Mucosa of descending colon (tissue), 3 donors: ENCODE data around the gene HSPD1. TPM values are rescaled to one million over a fixed set of nuclear protein-coding genes. Genes with fewer than 3 reads are reported as not detected.
"Not testable (repeated sequence)": the region's sequence is repeated elsewhere in the genome, so short reads cannot be mapped to it uniquely, and the experiment has no call there.

Source experiments
- ATAC-seq: fragments of 200-7000 bp; cut with Tn5 transposase; one replicate; pipeline ENCODE4 v1.9.1; 2020; ENCODE audit warnings: mild to moderate bottlenecking, moderate library complexity
- DNase-seq, 3 donors: peaks; one replicate each; pipeline ENCODE4 v3.0.0-alpha.2; 2020
- H3K36me3 ChIP-seq: fragments of 200-600 bp; one replicate; pipeline ENCODE4 v1.8.0; 2021; ENCODE audit warnings: low read depth, mild to moderate bottlenecking
- H3K4me1 ChIP-seq: fragments of 200-600 bp; one replicate; pipeline ENCODE4 v1.8.0; 2021; ENCODE audit warnings: low read depth, mild to moderate bottlenecking
- H3K4me3 ChIP-seq: fragments of 200-600 bp; one replicate; pipeline ENCODE4 v1.8.0; 2021; ENCODE audit warnings: mild to moderate bottlenecking
- H3K9me3 ChIP-seq: fragments of 200-600 bp; one replicate; pipeline ENCODE4 v1.8.0; 2021; ENCODE audit warnings: mild to moderate bottlenecking
- CTCF ChIP-seq: fragments of 200-600 bp; IDR thresholded peaks from one replicate; pipeline ENCODE4 v1.8.0; 2022; ENCODE audit warnings: antibody characterized with exemption, mild to moderate bottlenecking
- intact Hi-C, 2 donors: fragments of 100-400 bp; cut with DNase I in 1 of 2; cut with micrococcal nuclease in 1 of 2; formaldehyde crosslinking; loops; one replicate each; pipeline versions ENCODE4 v1.11.0 to v1.11.1; 2022; cut with DNase I, micrococcal nuclease
- total RNA-seq, 3 donors: library from RNA; stranded (reverse); fragmentation: NEBNext Ultra II Directional in 2 of 3; extraction: Animal tissue kit (Norgen Biotek cat#: 25700) in 2 of 3; gene quantifications; one replicate each; pipeline versions ENCODE4 v1.2.1 to v1.2.4, GENCODE V29; 2021 to 2023
- donor health status: DM: no; HTN: no; CAD: no; lungs with moderate emphysema.
- donor health status: DM: no; HTN: no; CAD: no.
- donor health status: DM: no; HTN: yes; CAD: no.

Gene HSPD1
- total RNA-seq, 3 donors from 2014 or later: 162 to 219 (median 172) TPM

- no peak for ATAC-seq
- intact Hi-C loops: no loop called here
Measured at GRCh38 chr2:197454923-197455322, 44.7 kb downstream of the HSPD1 start.

GRCh38 chr2:197453914-197454398 is 45.7 kb downstream of the HSPD1 start:
- intact Hi-C loops: no loop called here
- H3K9me3 ChIP-seq: no peaks in the 10 kb centered on the region
- H3K36me3 ChIP-seq: peaks cover 7% of the 10 kb centered on the region
- peaks cover 20% of the 10 kb centered on the region for H3K4me1 ChIP-seq
- no peak for TF ChIP-seq CTCF
- ATAC-seq (peak; percentile 74), DNase-seq (peak in 1 of 3 donors; percentile 77)
- peak overlapping the region; percentile 69 for H3K4me3 ChIP-seq

More at GRCh38 chr2:197454923-197455322, 44.7 kb downstream of the HSPD1 start:
- Histone ChIP-seq H3K4me1 (peaks cover 24% of the 10 kb centered on the region), H3K36me3 (peaks cover 7% of the 10 kb centered on the region), H3K9me3 (no peaks in the 10 kb centered on the region), H3K4me3 (no peak overlapping the region)
- no peak for DNase-seq
- no peak for TF ChIP-seq CTCF

- Histone ChIP-seq H3K4me3 (peak within 1 kb of the TSS; percentile 69), H3K9me3 (no peaks in the 10 kb centered on the region), H3K4me1 (peaks cover 20% of the 10 kb centered on the region), H3K36me3 (peaks cover 7% of the 10 kb centered on the region)
- intact Hi-C loops: no loop called here
- TF ChIP-seq CTCF: peak; percentile 41
- DNase-seq (peak; percentile 99 to 100 (median 99)), ATAC-seq (peak; percentile 95)
Measured at GRCh38 chr2:197453123-197453913, 46.3 kb downstream of the HSPD1 start, which contains the start of gene COQ10B. TSS of gene COQ10B (plus strand) at chr2:197453552. CDS start at chr2:197453561, 9 bp downstream.

- intact Hi-C loops: no loop called here
Measured at GRCh38 chr2:197452754-197453122, 46.9 kb downstream of the HSPD1 start.

GRCh38 chr2:197450935-197451358 is 48.7 kb downstream of the HSPD1 start:
- H3K9me3 ChIP-seq, intact Hi-C loops, ATAC-seq, H3K4me3 ChIP-seq, DNase-seq, H3K36me3 ChIP-seq: not testable (repeated sequence)
- H3K4me1 ChIP-seq: peaks cover 12% of the 10 kb centered on the region

More at GRCh38 chr2:197452754-197453122, 46.9 kb downstream of the HSPD1 start:
- peaks cover 19% of the 10 kb centered on the region for H3K4me1 ChIP-seq
- H3K4me3 ChIP-seq: peak overlapping the region; percentile 69
- no peak for DNase-seq
- peak; percentile 65 for ATAC-seq
- TF ChIP-seq CTCF: no peak
- no peaks in the 10 kb centered on the region for H3K9me3 ChIP-seq
- peaks cover 7% of the 10 kb centered on the region for H3K36me3 ChIP-seq

GRCh38 chr2:197450465-197450864 is 49.2 kb downstream of the HSPD1 start:
- Histone ChIP-seq H3K9me3 (no peaks in the 10 kb centered on the region), H3K4me3 (no peak overlapping the region), H3K4me1 (peaks cover 12% of the 10 kb centered on the region), H3K36me3 (peaks cover 7% of the 10 kb centered on the region)
- TF ChIP-seq CTCF: no peak
- peak in 1 of 3 donors; percentile 51 for DNase-seq
- intact Hi-C loops: no loop called here
- ATAC-seq: no peak
